Measurements from ENCODE around the gene EOMES.
A peak's percentile ranks its signal among the peaks of the same experiment; 100 is the strongest.

EOMES gene

GRCh38 chr3:27740854-27741253 lies 18.7 kb upstream of the EOMES start:
- no peaks in the 10 kb centered on the region for H3K27me3 ChIP-seq (ENCODE audit: insufficient read depth, low read length, poor library complexity)
- H4K20me1 ChIP-seq (ENCODE audit: insufficient read depth, low read length) = no peaks in the 10 kb centered on the region
- H3K4me3 ChIP-seq (ENCODE audit: low read depth in 1 of 2, low read length in 2 of 2) = no peak overlapping the region
- no peak overlapping the region for H3K9ac ChIP-seq (ENCODE audit: low read depth, low read length)
- no peak overlapping the region for H3K27ac ChIP-seq (ENCODE audit: low read length)
- peak; percentile 76; the same call in 2 of the 3 replicates for ATAC-seq (ENCODE audit: insufficient read depth, low read depth)
- H3K9me3 ChIP-seq (ENCODE audit: insufficient read depth, low read length, severe bottlenecking) = no peaks in the 10 kb centered on the region
- TF ChIP-seq EZH2 (IDR thresholded peaks at IDR 0.05; ENCODE audit: borderline replicate concordance, low read depth, low read length, severe bottlenecking) (no peak), CTCF (IDR thresholded peaks at IDR 0.05; ENCODE audit: borderline replicate concordance, extremely low read depth, low read length, poor library complexity, severe bottlenecking) (peak; percentile 6)
- no peaks in the 10 kb centered on the region for H3K36me3 ChIP-seq (ENCODE audit: insufficient read depth, low read length)
- DNase-seq = no peak
- H3K4me2 ChIP-seq (ENCODE audit: insufficient read depth, low read length) = no peak overlapping the region
- no peaks in the 10 kb centered on the region for H3K79me2 ChIP-seq (ENCODE audit: insufficient read depth, low read length)
- no peaks in the 10 kb centered on the region for H3K4me1 ChIP-seq (ENCODE audit: insufficient read depth, low read length)
- H2AFZ ChIP-seq (ENCODE audit: low read depth, low read length) = no peak overlapping the region

GRCh38 chr3:27737091-27737490 lies 15.0 kb upstream of the EOMES start:
- no peaks in the 10 kb centered on the region for H4K20me1 ChIP-seq (ENCODE audit: insufficient read depth, low read length)
- no peaks in the 10 kb centered on the region for H3K36me3 ChIP-seq (ENCODE audit: insufficient read depth, low read length)
- no peak for ATAC-seq (ENCODE audit: insufficient read depth, low read depth)
- H3K4me2 ChIP-seq (ENCODE audit: insufficient read depth, low read length) = no peak overlapping the region
- no peaks in the 10 kb centered on the region for H3K9me3 ChIP-seq (ENCODE audit: insufficient read depth, low read length, severe bottlenecking)
- no peaks in the 10 kb centered on the region for H3K79me2 ChIP-seq (ENCODE audit: insufficient read depth, low read length)
- H2AFZ ChIP-seq (ENCODE audit: low read depth, low read length) = no peak overlapping the region
- no peaks in the 10 kb centered on the region for H3K27me3 ChIP-seq (ENCODE audit: insufficient read depth, low read length, poor library complexity)
- DNase-seq = no peak
- TF ChIP-seq EZH2 (IDR thresholded peaks at IDR 0.05; ENCODE audit: borderline replicate concordance, low read depth, low read length, severe bottlenecking) (no peak), CTCF (IDR thresholded peaks at IDR 0.05; ENCODE audit: borderline replicate concordance, extremely low read depth, low read length, poor library complexity, severe bottlenecking) (no peak)
- H3K4me1 ChIP-seq (ENCODE audit: insufficient read depth, low read length) = no peaks in the 10 kb centered on the region
- no peak overlapping the region for H3K9ac ChIP-seq (ENCODE audit: low read depth, low read length)
- no peak overlapping the region for H3K27ac ChIP-seq (ENCODE audit: low read length)
- no peak overlapping the region for H3K4me3 ChIP-seq (ENCODE audit: low read depth in 1 of 2, low read length in 2 of 2)

DNA sequence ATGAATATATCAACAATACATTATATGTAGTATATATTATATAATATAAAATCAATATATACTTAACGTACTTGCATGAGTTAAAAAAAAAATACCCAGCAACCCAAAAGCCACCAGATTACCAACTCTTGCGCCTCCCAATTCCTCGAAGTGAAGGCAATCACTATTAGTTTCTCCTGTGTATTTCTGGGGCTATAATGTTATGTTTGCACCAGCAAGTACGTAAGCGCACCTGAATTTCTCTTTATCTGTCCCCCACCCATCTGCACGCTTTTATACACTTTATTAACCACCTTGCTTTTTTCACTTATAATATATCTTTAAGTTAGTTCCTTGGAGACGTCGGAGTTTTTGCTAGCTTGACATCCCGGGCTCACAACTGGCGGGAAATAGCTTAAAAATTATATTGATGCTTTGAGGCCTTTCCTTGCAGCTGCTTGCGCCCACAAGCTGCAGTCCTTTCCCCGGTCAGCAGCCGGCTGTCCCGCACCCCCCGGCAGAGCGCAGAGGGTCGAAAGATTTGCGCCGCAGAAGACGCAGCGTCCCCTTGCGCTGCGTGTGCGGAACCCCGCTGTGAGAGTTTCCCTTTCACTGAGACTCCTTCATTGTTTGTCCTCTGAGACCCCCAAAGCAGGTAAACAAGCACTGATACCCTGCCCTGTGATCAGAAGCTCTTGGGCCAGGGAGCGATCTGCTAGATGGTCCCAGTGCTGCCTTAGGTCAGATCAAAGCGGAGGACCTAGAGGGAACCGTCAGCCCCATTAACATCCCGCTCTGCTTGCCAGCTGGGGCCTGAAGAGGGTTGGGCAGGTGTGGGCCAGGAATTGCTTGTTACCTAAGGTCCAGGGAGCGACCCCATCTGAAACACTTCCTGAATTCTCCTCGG lies 8.9 kb upstream of the EOMES start:
- Histone ChIP-seq H2AFZ (ENCODE audit: low read depth, low read length) (no peak overlapping the region), H3K27me3 (ENCODE audit: insufficient read depth, low read length, poor library complexity) (no peaks in the 10 kb centered on the region), H3K9ac (ENCODE audit: low read depth, low read length) (no peak overlapping the region), H3K4me3 (ENCODE audit: low read depth in 1 of 2, low read length in 2 of 2) (no peak overlapping the region), H3K79me2 (ENCODE audit: insufficient read depth, low read length) (no peaks in the 10 kb centered on the region), H3K36me3 (ENCODE audit: insufficient read depth, low read length) (no peaks in the 10 kb centered on the region), H3K9me3 (ENCODE audit: insufficient read depth, low read length, severe bottlenecking) (no peaks in the 10 kb centered on the region), H3K4me1 (ENCODE audit: insufficient read depth, low read length) (no peaks in the 10 kb centered on the region), H3K4me2 (ENCODE audit: insufficient read depth, low read length) (no peak overlapping the region), H3K27ac (ENCODE audit: low read length) (no peak overlapping the region), H4K20me1 (ENCODE audit: insufficient read depth, low read length) (no peaks in the 10 kb centered on the region)
- no peak for TF ChIP-seq CTCF (IDR thresholded peaks at IDR 0.05; ENCODE audit: borderline replicate concordance, extremely low read depth, low read length, poor library complexity, severe bottlenecking)
- no peak for TF ChIP-seq EZH2 (IDR thresholded peaks at IDR 0.05; ENCODE audit: borderline replicate concordance, low read depth, low read length, severe bottlenecking)
- ATAC-seq (ENCODE audit: insufficient read depth, low read depth) (no peak), DNase-seq (no peak)

All from DND-41 (cell line).